HepG2 (cell line): ENCODE data around the gene TRPM1. TPM values are rescaled to one million over a fixed set of nuclear protein-coding genes. Genes with fewer than 3 reads are reported as not detected.

Experiments used
- ATAC-seq: fragments of 200-7000 bp; cut with Tn5 transposase; 3 replicates; pipeline ENCODE4 v1.9.1; 2020; ENCODE audit warnings: mild to moderate bottlenecking, moderate library complexity
- BruUV-seq: library from RNA; stranded (reverse); fragments of 400-500 nt; replicated peaks from 2 replicates; lab custom pipeline; 2021; lab: Mats Ljungman, UMichigan
- CTCF ChIA-PET: fragments of 300-600 bp; formaldehyde crosslinking; extraction: SDS; loops from one replicate; lab custom pipeline; 2021; ENCODE audit warnings: low total read pairs, inconsistent platforms, low intra/inter-chr PET ratio; lab: Yijun Ruan, JAX
- POLR2A ChIA-PET: fragments of 350-600 bp; sonication (Branson Sonifier 250); formaldehyde crosslinking; loops from one replicate; lab custom pipeline; 2020; ENCODE audit warnings: antibody characterized with exemption, inconsistent platforms; lab: Yijun Ruan, JAX
- DNase-seq: peaks from one replicate; pipeline ENCODE4 v3.0.0-alpha.2; 2015; ENCODE audit warnings: low spot score
- FAIRE-seq: peaks from 3 replicates; lab custom pipeline; 2011; peaks lifted over from hg19 to GRCh38; lab: Jason Lieb, UNC
- H2AFZ ChIP-seq: one replicate; pipeline ENCODE4 v1.6.1; 2011; ENCODE audit warnings: low read length, inconsistent platforms
- H3K27ac ChIP-seq: fragments of 300-600 bp; 3 replicates; pipeline ENCODE4 v1.8.0; 2011; ENCODE audit warnings: mixed run types, mild to moderate bottlenecking, mixed read lengths, low read length, inconsistent platforms; ENCODE audit not compliant: insufficient read depth; ENCODE audit errors: extremely low read length
- H3K27me3 ChIP-seq, 2 experiments: fragments of 200-600 bp in 1 of 2; 2 replicates in 1 of 2; 3 replicates in 1 of 2; pipeline versions ENCODE4 v1.6.0 to v1.8.0; 2011; ENCODE audit warnings: low read length in 2 of 2, mild to moderate bottlenecking in 2 of 2, moderate library complexity in 2 of 2, inconsistent platforms in 1 of 2; ENCODE audit not compliant: insufficient read depth in 2 of 2, control insufficient read depth in 1 of 2
- H3K36me3 ChIP-seq, 2 experiments: fragments of 200-600 bp in 1 of 2; replicated peaks in 1 of 2; 2 replicates in 1 of 2; 3 replicates in 1 of 2; pipeline versions ENCODE4 v1.5.1 to v1.8.0; 2011; ENCODE audit warnings: low read length in 2 of 2, inconsistent platforms in 1 of 2; ENCODE audit not compliant: insufficient read depth in 2 of 2, control insufficient read depth in 1 of 2
- H3K4me1 ChIP-seq: 2 replicates; pipeline ENCODE4 v1.5.1; 2012; ENCODE audit warnings: low read length, inconsistent platforms; ENCODE audit not compliant: insufficient read depth
- H3K4me2 ChIP-seq: 2 replicates; pipeline ENCODE4 v1.6.0; 2011; ENCODE audit warnings: low read depth, low read length, inconsistent platforms
- H3K4me3 ChIP-seq, 3 experiments: fragments of 200-600 bp in 1 of 3; sonication (generic), shearing (Covaris generic) in 1 of 3; replicated peaks in 1 of 3; 2 replicates each; pipeline ENCODE4 v1.5.1; 2011 to 2016; ENCODE audit warnings: low read length in 3 of 3, inconsistent platforms in 2 of 3, low read depth in 2 of 3, mild to moderate bottlenecking in 2 of 3, control low read depth in 1 of 3, mixed read lengths in 1 of 3; ENCODE audit not compliant: insufficient read depth in 1 of 3
- H3K79me2 ChIP-seq: one replicate; pipeline ENCODE4 v1.6.1; 2011; ENCODE audit warnings: low read length, inconsistent platforms; ENCODE audit not compliant: insufficient read depth
- H3K9ac ChIP-seq: 2 replicates; pipeline ENCODE4 v1.6.0; 2011; ENCODE audit warnings: mild to moderate bottlenecking, low read depth, low read length, inconsistent platforms; ENCODE audit not compliant: insufficient read depth
- H3K9me3 ChIP-seq: 2 replicates; pipeline ENCODE4 v1.5.1; 2012; ENCODE audit warnings: mild to moderate bottlenecking, low read length
- H4K20me1 ChIP-seq: 2 replicates; pipeline ENCODE4 v1.6.0; 2011; ENCODE audit warnings: inconsistent platforms, mild to moderate bottlenecking, low read length, moderate library complexity; ENCODE audit not compliant: insufficient read depth
- ATF7 ChIP-seq, 2 experiments: fragments of 450-650 bp in 1 of 2; sonication (generic) in 1 of 2; formaldehyde crosslinking in 1 of 2; IDR thresholded peaks; 2 replicates each; pipeline versions ENCODE4 v1.4.0 to v1.6.1; 2016 to 2020; ENCODE audit warnings: antibody characterized with exemption in 1 of 2, mild to moderate bottlenecking in 1 of 2, missing genetic modification reagents in 1 of 2
- CEBPB ChIP-seq: IDR thresholded peaks from 2 replicates; pipeline ENCODE4 v1.6.1; 2011; ENCODE audit warnings: low read depth, low read length, improper control_type of control experiment, borderline replicate concordance
- HNRNPK ChIP-seq: fragments of 200-400 bp; formaldehyde crosslinking; IDR thresholded peaks from 2 replicates; pipeline ENCODE4 v1.6.1; 2018; ENCODE audit warnings: low read length, low read depth, moderate library complexity, mild to moderate bottlenecking; ENCODE audit not compliant: poor library complexity, severe bottlenecking
- STAT5B ChIP-seq: sonication (generic); formaldehyde crosslinking; IDR thresholded peaks from 2 replicates; pipeline ENCODE4 v1.4.0; 2020; ENCODE audit warnings: missing genetic modification reagents
- ZNF281 ChIP-seq: sonication (generic); formaldehyde crosslinking; IDR thresholded peaks from 2 replicates; pipeline ENCODE4 v1.4.0; 2020; ENCODE audit warnings: missing genetic modification reagents, borderline replicate concordance
- WGBS: methylation state at CpG from one replicate; pipeline ENCODE4 v1.1.6; 2017; ENCODE audit warnings: low lambda C conversion rate; 5-methylcytosine and 5-hydroxymethylcytosine counted together
- in situ Hi-C: cut with HindIII; loops from 2 replicates; pipeline ENCODE4 v1.10.0; 2017; ENCODE audit warnings: low pct_unique_long_range_greater_than_20kb; ENCODE audit not compliant: extremely low pct_ligation_motif_present
- intact Hi-C: fragments of 100-400 bp; cut with micrococcal nuclease; formaldehyde crosslinking; loops from one replicate; pipeline ENCODE4 v1.10.0; 2022; ENCODE audit not compliant: unreplicated experiment
- polyA plus RNA-seq, 8 experiments: library from polyadenylated mRNA; depleted of rRNA in 3 of 8; stranded (reverse) in 7 of 8; unstranded in 1 of 8; fragments of >200 nt; fragmentation: Illumina TruSeq in 4 of 8; extraction: Trizol in 4 of 8; gene quantifications; 2 replicates each; pipeline versions ENCODE4 v1.2.1 to v1.2.3, GENCODE V29; 2011 to 2016; ENCODE audit warnings: low read depth in 4 of 8, missing spikeins in 1 of 8, mixed read lengths in 1 of 8; ENCODE audit not compliant: insufficient read depth in 1 of 8
- total RNA-seq, 5 experiments: library from RNA; depleted of rRNA; stranded (reverse); fragments of >200 nt; fragmentation: Illumina TruSeq; extraction: Trizol; gene quantifications; 2 replicates each; pipeline ENCODE4 v1.2.3, GENCODE V29; 2016; ENCODE audit warnings: low read depth in 1 of 5
- TF ChIP-seq, protein P1 (sequence below): sonication (generic); formaldehyde crosslinking; conservative IDR thresholded peaks from 2 replicates; pipeline ENCODE4 v1.8.0; 2022; ENCODE audit warnings: mild to moderate bottlenecking, moderate library complexity, missing genetic modification reagents

TRPM1 gene
- total and polyA plus RNA-seq, 2 of the 13 experiments (the other 11 are each of a cell fraction or from before 2014, with no cell fraction given), result not detected

DNA sequence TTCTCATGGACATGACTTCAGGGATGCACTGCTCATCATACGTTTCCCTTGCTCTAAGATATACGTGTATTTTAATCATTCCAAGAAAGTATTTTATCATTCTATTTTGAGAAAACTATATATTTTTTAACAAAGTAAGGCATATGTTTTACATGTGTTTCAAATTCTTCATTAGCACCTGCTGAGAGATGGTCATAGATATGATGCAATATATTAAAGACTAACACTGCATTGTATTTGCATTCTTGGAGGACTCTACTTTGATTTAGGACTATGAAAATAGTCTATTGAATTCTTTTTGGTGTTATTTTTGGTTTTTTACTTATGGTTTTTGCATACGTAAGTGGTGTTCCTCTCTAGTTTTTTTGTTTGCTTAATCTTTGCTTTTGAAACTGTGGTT, 55.9 kb downstream of the TRPM1 start:
- CTCF ChIA-PET, result no interaction called here
- H3K27ac ChIP-seq, result no peak overlapping the region
- H2AFZ ChIP-seq, result no peak overlapping the region
- no peak for FAIRE-seq
- intact Hi-C loops, result no loop called here
- WGBS, result 62% methylated on average over 3 of the region's 3 CpGs
- H3K4me3 ChIP-seq, result no peak overlapping the region
- H4K20me1 ChIP-seq, result no peaks in the 10 kb centered on the region
- H3K4me2 ChIP-seq, result no peak overlapping the region
- DNase-seq, result no peak
- H3K9me3 ChIP-seq, result no peaks in the 10 kb centered on the region
- peaks cover 10% of the 10 kb centered on the region; the same call in 1 of the 2 replicates for H3K4me1 ChIP-seq
- H3K36me3 ChIP-seq, result no peaks in the 10 kb centered on the region
- H3K9ac ChIP-seq, result no peak overlapping the region
- peaks cover 0 to 4% of the 10 kb centered on the region in 2 experiments; a peak in 1 of 5 replicates for H3K27me3 ChIP-seq
- in situ Hi-C loops, result no loop called here
- POLR2A ChIA-PET, result no interaction called here
- peak; percentile 15; the same call in 1 of the 2 replicates for TF ChIP-seq CEBPB
- TF ChIP-seq STAT5B, result no peak
- no peak for TF ChIP-seq HNRNPK
- peak; percentile 14; the same call in 1 of the 2 replicates for TF ChIP-seq ATF7 (IDR thresholded peaks at IDR 0.05)
- no peak for TF ChIP-seq ATF7 (CRISPR knock-in tag; IDR thresholded peaks at IDR 0.05)
- TF ChIP-seq ZNF281 (CRISPR knock-in tag), result no peak
- TF ChIP-seq, protein P1, sequence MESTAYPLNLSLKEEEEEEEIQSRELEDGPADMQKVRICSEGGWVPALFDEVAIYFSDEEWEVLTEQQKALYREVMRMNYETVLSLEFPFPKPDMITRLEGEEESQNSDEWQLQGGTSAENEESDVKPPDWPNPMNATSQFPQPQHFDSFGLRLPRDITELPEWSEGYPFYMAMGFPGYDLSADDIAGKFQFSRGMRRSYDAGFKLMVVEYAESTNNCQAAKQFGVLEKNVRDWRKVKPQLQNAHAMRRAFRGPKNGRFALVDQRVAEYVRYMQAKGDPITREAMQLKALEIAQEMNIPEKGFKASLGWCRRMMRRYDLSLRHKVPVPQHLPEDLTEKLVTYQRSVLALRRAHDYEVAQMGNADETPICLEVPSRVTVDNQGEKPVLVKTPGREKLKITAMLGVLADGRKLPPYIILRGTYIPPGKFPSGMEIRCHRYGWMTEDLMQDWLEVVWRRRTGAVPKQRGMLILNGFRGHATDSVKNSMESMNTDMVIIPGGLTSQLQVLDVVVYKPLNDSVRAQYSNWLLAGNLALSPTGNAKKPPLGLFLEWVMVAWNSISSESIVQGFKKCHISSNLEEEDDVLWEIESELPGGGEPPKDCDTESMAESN (CRISPR knock-in tag), result no peak
- ATAC-seq, result no peak
- no peaks in the 10 kb centered on the region for H3K79me2 ChIP-seq
- no TSS peak for BruUV-seq
